ENCODE measurements around the gene CCDC85C.

Gene CCDC85C

GRCh38 chr14:99633918-99634317 lies 29.9 kb upstream of the CCDC85C start:
- H2BK120ac ChIP-seq (ENCODE audit: low read depth, low read length): no peak overlapping the region
- H3K79me2 ChIP-seq (ENCODE audit: control insufficient read depth, insufficient read depth, low read length): no peaks in the 10 kb centered on the region
- H3K36me3 ChIP-seq (ENCODE audit: control insufficient read depth, insufficient read depth, low read length): no peaks in the 10 kb centered on the region
- no peak overlapping the region for H3K56ac ChIP-seq (ENCODE audit: low read length)
- H3K23ac ChIP-seq (ENCODE audit: low read length): no peak overlapping the region
- no peak overlapping the region for H2BK5ac ChIP-seq (ENCODE audit: low read length)
- H2AK5ac ChIP-seq (ENCODE audit: low read length): no peak overlapping the region
- no peak overlapping the region for H4K5ac ChIP-seq (ENCODE audit: low read length)
- H3K4me2 ChIP-seq (ENCODE audit: low read length): no peak overlapping the region
- no CpG with 5 or more reads among the region's 10 CpGs for WGBS (ENCODE audit: extremely low coverage, insufficient coverage, low lambda C conversion rate)
- H3K4ac ChIP-seq (ENCODE audit: low read depth, low read length): no peak overlapping the region
- no peaks in the 10 kb centered on the region for H3K4me1 ChIP-seq (ENCODE audit: control insufficient read depth, low read depth, low read length)
- no peak overlapping the region for H3K9ac ChIP-seq (ENCODE audit: low read length)
- no peak for DNase-seq
- H3K79me1 ChIP-seq (ENCODE audit: low read length): no peaks in the 10 kb centered on the region
- H4K8ac ChIP-seq (ENCODE audit: low read depth, low read length): no peak overlapping the region
- H2BK15ac ChIP-seq (replicated peaks; ENCODE audit: low read depth): no peak overlapping the region
- no peak overlapping the region for H3K4me3 ChIP-seq (ENCODE audit: low read length)
- H3K27ac ChIP-seq (ENCODE audit: low read depth, low read length): no peak overlapping the region
- H3K18ac ChIP-seq (ENCODE audit: low read length): no peak overlapping the region
- no peaks in the 10 kb centered on the region for H3K27me3 ChIP-seq (ENCODE audit: insufficient read depth, low read length, poor library complexity)

GRCh38 chr14:99633141-99633540 lies 29.1 kb upstream of the CCDC85C start:
- Histone ChIP-seq H3K4me2 (ENCODE audit: low read length) (no peak overlapping the region), H3K79me2 (ENCODE audit: control insufficient read depth, insufficient read depth, low read length) (no peaks in the 10 kb centered on the region), H3K27me3 (ENCODE audit: insufficient read depth, low read length, poor library complexity) (no peaks in the 10 kb centered on the region), H3K36me3 (ENCODE audit: control insufficient read depth, insufficient read depth, low read length) (no peaks in the 10 kb centered on the region), H3K79me1 (ENCODE audit: low read length) (no peaks in the 10 kb centered on the region), H4K8ac (ENCODE audit: low read depth, low read length) (no peak overlapping the region), H3K56ac (ENCODE audit: low read length) (no peak overlapping the region), H3K9ac (ENCODE audit: low read length) (no peak overlapping the region), H3K18ac (ENCODE audit: low read length) (no peak overlapping the region), H2BK120ac (ENCODE audit: low read depth, low read length) (no peak overlapping the region), H2BK5ac (ENCODE audit: low read length) (no peak overlapping the region), H2BK15ac (replicated peaks; ENCODE audit: low read depth) (no peak overlapping the region), H3K23ac (ENCODE audit: low read length) (no peak overlapping the region), H3K4ac (ENCODE audit: low read depth, low read length) (no peak overlapping the region), H3K27ac (ENCODE audit: low read depth, low read length) (no peak overlapping the region), H4K5ac (ENCODE audit: low read length) (no peak overlapping the region), H3K4me3 (ENCODE audit: low read length) (no peak overlapping the region), H2AK5ac (ENCODE audit: low read length) (no peak overlapping the region), H3K4me1 (ENCODE audit: control insufficient read depth, low read depth, low read length) (no peaks in the 10 kb centered on the region)
- no peak for DNase-seq
- WGBS (ENCODE audit: extremely low coverage, insufficient coverage, low lambda C conversion rate): no CpG with 5 or more reads among the region's 3 CpGs

- Histone ChIP-seq H2BK120ac (ENCODE audit: low read depth, low read length) (no peak overlapping the region), H4K8ac (ENCODE audit: low read depth, low read length) (no peak overlapping the region), H3K27me3 (ENCODE audit: insufficient read depth, low read length, poor library complexity) (no peaks in the 10 kb centered on the region), H3K27ac (ENCODE audit: low read depth, low read length) (no peak overlapping the region), H3K9ac (ENCODE audit: low read length) (no peak overlapping the region), H3K4me3 (ENCODE audit: low read length) (no peak overlapping the region), H3K4me1 (ENCODE audit: control insufficient read depth, low read depth, low read length) (no peaks in the 10 kb centered on the region), H3K79me2 (ENCODE audit: control insufficient read depth, insufficient read depth, low read length) (no peaks in the 10 kb centered on the region), H3K4me2 (ENCODE audit: low read length) (no peak overlapping the region), H2AK5ac (ENCODE audit: low read length) (no peak overlapping the region), H3K23ac (ENCODE audit: low read length) (no peak overlapping the region), H3K79me1 (ENCODE audit: low read length) (no peaks in the 10 kb centered on the region), H4K5ac (ENCODE audit: low read length) (no peak overlapping the region), H3K4ac (ENCODE audit: low read depth, low read length) (no peak overlapping the region), H3K18ac (ENCODE audit: low read length) (no peak overlapping the region), H2BK15ac (replicated peaks; ENCODE audit: low read depth) (no peak overlapping the region), H2BK5ac (ENCODE audit: low read length) (no peak overlapping the region), H3K56ac (ENCODE audit: low read length) (no peak overlapping the region), H3K36me3 (ENCODE audit: control insufficient read depth, insufficient read depth, low read length) (no peaks in the 10 kb centered on the region)
- WGBS (ENCODE audit: extremely low coverage, insufficient coverage, low lambda C conversion rate): no CpG with 5 or more reads among the region's 9 CpGs
- no peak for DNase-seq
Measured at GRCh38 chr14:99632410-99633035, 28.5 kb upstream of the CCDC85C start.

- no peak overlapping the region for H4K5ac ChIP-seq (ENCODE audit: low read length)
- no peaks in the 10 kb centered on the region for H3K79me1 ChIP-seq (ENCODE audit: low read length)
- no peak overlapping the region for H3K23ac ChIP-seq (ENCODE audit: low read length)
- H3K56ac ChIP-seq (ENCODE audit: low read length): no peak overlapping the region
- H2BK15ac ChIP-seq (replicated peaks; ENCODE audit: low read depth): no peak overlapping the region
- H3K4ac ChIP-seq (ENCODE audit: low read depth, low read length): no peak overlapping the region
- no peaks in the 10 kb centered on the region for H3K4me1 ChIP-seq (ENCODE audit: control insufficient read depth, low read depth, low read length)
- no peak overlapping the region for H3K18ac ChIP-seq (ENCODE audit: low read length)
- no peak overlapping the region for H2BK120ac ChIP-seq (ENCODE audit: low read depth, low read length)
- no CpG with 5 or more reads among the region's 8 CpGs for WGBS (ENCODE audit: extremely low coverage, insufficient coverage, low lambda C conversion rate)
- no peaks in the 10 kb centered on the region for H3K36me3 ChIP-seq (ENCODE audit: control insufficient read depth, insufficient read depth, low read length)
- no peak overlapping the region for H2BK5ac ChIP-seq (ENCODE audit: low read length)
- no peak overlapping the region for H4K8ac ChIP-seq (ENCODE audit: low read depth, low read length)
- H3K27me3 ChIP-seq (ENCODE audit: insufficient read depth, low read length, poor library complexity): no peaks in the 10 kb centered on the region
- H3K79me2 ChIP-seq (ENCODE audit: control insufficient read depth, insufficient read depth, low read length): no peaks in the 10 kb centered on the region
- no peak overlapping the region for H3K9ac ChIP-seq (ENCODE audit: low read length)
- DNase-seq: peak; percentile 74
- H2AK5ac ChIP-seq (ENCODE audit: low read length): no peak overlapping the region
- no peak overlapping the region for H3K4me3 ChIP-seq (ENCODE audit: low read length)
- no peak overlapping the region for H3K27ac ChIP-seq (ENCODE audit: low read depth, low read length)
- no peak overlapping the region for H3K4me2 ChIP-seq (ENCODE audit: low read length)
Measured at GRCh38 chr14:99630202-99630601, 26.2 kb upstream of the CCDC85C start.

- H4K8ac ChIP-seq (ENCODE audit: low read depth, low read length): no peak overlapping the region
- H3K56ac ChIP-seq (ENCODE audit: low read length): no peak overlapping the region
- peak; percentile 77 for DNase-seq
- no peaks in the 10 kb centered on the region for H3K79me2 ChIP-seq (ENCODE audit: control insufficient read depth, insufficient read depth, low read length)
- H3K9ac ChIP-seq (ENCODE audit: low read length): no peak overlapping the region
- H3K4me1 ChIP-seq (ENCODE audit: control insufficient read depth, low read depth, low read length): no peaks in the 10 kb centered on the region
- WGBS (ENCODE audit: extremely low coverage, insufficient coverage, low lambda C conversion rate): no CpG with 5 or more reads among the region's 20 CpGs
- no peak overlapping the region for H3K4me2 ChIP-seq (ENCODE audit: low read length)
- no peak overlapping the region for H4K5ac ChIP-seq (ENCODE audit: low read length)
- no peak overlapping the region for H2AK5ac ChIP-seq (ENCODE audit: low read length)
- H3K23ac ChIP-seq (ENCODE audit: low read length): no peak overlapping the region
- no peak overlapping the region for H3K27ac ChIP-seq (ENCODE audit: low read depth, low read length)
- no peak overlapping the region for H3K4ac ChIP-seq (ENCODE audit: low read depth, low read length)
- no peak overlapping the region for H2BK15ac ChIP-seq (replicated peaks; ENCODE audit: low read depth)
- no peaks in the 10 kb centered on the region for H3K79me1 ChIP-seq (ENCODE audit: low read length)
- H3K27me3 ChIP-seq (ENCODE audit: insufficient read depth, low read length, poor library complexity): no peaks in the 10 kb centered on the region
- no peaks in the 10 kb centered on the region for H3K36me3 ChIP-seq (ENCODE audit: control insufficient read depth, insufficient read depth, low read length)
- H3K4me3 ChIP-seq (ENCODE audit: low read length): no peak overlapping the region
- no peak overlapping the region for H2BK120ac ChIP-seq (ENCODE audit: low read depth, low read length)
- H3K18ac ChIP-seq (ENCODE audit: low read length): no peak overlapping the region
- no peak overlapping the region for H2BK5ac ChIP-seq (ENCODE audit: low read length)
Measured at GRCh38 chr14:99628887-99629618, 25.0 kb upstream of the CCDC85C start.
